Cardiac fibroblast (primary cell): ENCODE data around the gene SYTL2.
"Not testable (repeated sequence)": the region's sequence is repeated elsewhere in the genome, so short reads cannot be mapped to it uniquely, and the experiment has no call there.

Source experiments
- DNase-seq, 2 donors: peaks; one replicate each; pipeline versions ENCODE4 v3.0.0 to v3.0.0-alpha.2; 2010; ENCODE audit warnings: low read depth in 2 of 2
- H3K4me3 ChIP-seq, 2 donors: replicated peaks in 1 of 2; 1 replicate in 1 of 2; 2 replicates in 1 of 2; pipeline ENCODE4 v1.5.1; 2011; ENCODE audit warnings: low read depth in 2 of 2, low read length in 2 of 2, mild to moderate bottlenecking in 2 of 2, moderate library complexity in 1 of 2
- CTCF ChIP-seq: IDR thresholded peaks from one replicate; pipeline ENCODE4 v1.5.1; 2011; ENCODE audit warnings: low read depth, mild to moderate bottlenecking, low read length, inconsistent platforms

The SYTL2 gene

GRCh38 chr11:85679576-85679975 is 131.4 kb downstream of the SYTL2 start:
- DNase-seq = no peak
- no peak for TF ChIP-seq CTCF
- no peak overlapping the region for H3K4me3 ChIP-seq

- no peak for DNase-seq
- no peak overlapping the region for H3K4me3 ChIP-seq
- no peak for TF ChIP-seq CTCF
These were observed 137.5 kb downstream of the SYTL2 start for GRCh38 chr11:85673393-85673792.

GRCh38 chr11:85672105-85672902 is 138.6 kb downstream of the SYTL2 start:
- H3K4me3 ChIP-seq = no peak overlapping the region
- no peak for DNase-seq
- TF ChIP-seq CTCF = no peak

GRCh38 chr11:85670949-85671663 is 139.8 kb downstream of the SYTL2 start:
- not testable (repeated sequence) for H3K4me3 ChIP-seq, DNase-seq

- H3K4me3 ChIP-seq = no peak overlapping the region
- no peak for DNase-seq
- TF ChIP-seq CTCF = no peak
These were observed 142.8 kb downstream of the SYTL2 start for GRCh38 chr11:85668157-85668556.

- TF ChIP-seq CTCF = no peak
- DNase-seq = no peak
- H3K4me3 ChIP-seq = no peak overlapping the region
These were observed 144.3 kb downstream of the SYTL2 start for GRCh38 chr11:85666687-85667086.

- no peak for DNase-seq
- H3K4me3 ChIP-seq = no peak overlapping the region
- TF ChIP-seq CTCF = no peak
These were observed 145.2 kb downstream of the SYTL2 start for GRCh38 chr11:85665733-85666132.
